CD4-positive, CD25-positive, alpha-beta regulatory T cell (primary cell): ENCODE data around the gene PRSS3. TPM values are rescaled to one million over a fixed set of nuclear protein-coding genes. Genes with fewer than 3 reads are reported as not detected.
A peak's percentile ranks its signal among the peaks of the same experiment; 100 is the strongest.
"Not testable (repeated sequence)": the region's sequence is repeated elsewhere in the genome, so short reads cannot be mapped to it uniquely, and the experiment has no call there.

Source experiments
- ATAC-seq, 2 donors: fragments of 150-1000 bp; cut with Tn5 transposase; one replicate each; pipeline ENCODE4 v1.10.0; 2021; ENCODE audit warnings: low read depth in 2 of 2, moderate number of reproducible peaks in 2 of 2, moderate library complexity in 1 of 2
- DNase-seq, 3 donors: peaks; one replicate each; pipeline versions ENCODE4 v3.0.0 to v3.0.0-alpha.2; 2012 to 2022; ENCODE audit warnings: mixed read lengths in 1 of 3
- H3K27ac ChIP-seq: one replicate; pipeline ENCODE4 v1.7.0; 2013; ENCODE audit warnings: mild to moderate bottlenecking, low read length; ENCODE audit not compliant: insufficient read depth, poor library complexity, severe bottlenecking
- H3K27me3 ChIP-seq: one replicate; pipeline ENCODE4 v1.7.0; 2013; ENCODE audit warnings: low read length; ENCODE audit not compliant: control insufficient read depth, insufficient read depth
- H3K36me3 ChIP-seq: one replicate; pipeline ENCODE4 v1.7.0; 2013; ENCODE audit warnings: mild to moderate bottlenecking, low read length, moderate library complexity; ENCODE audit not compliant: control insufficient read depth, insufficient read depth
- H3K4me1 ChIP-seq: 2 replicates; pipeline ENCODE4 v1.7.0; 2013; ENCODE audit warnings: mild to moderate bottlenecking, low read length; ENCODE audit not compliant: insufficient read depth, control insufficient read depth, poor library complexity, severe bottlenecking
- H3K4me3 ChIP-seq: one replicate; pipeline ENCODE4 v1.7.0; 2013; ENCODE audit warnings: low read depth, mild to moderate bottlenecking, low read length, moderate library complexity
- H3K9me3 ChIP-seq, 2 experiments: 1 replicate in 1 of 2; 2 replicates in 1 of 2; pipeline ENCODE4 v1.7.0; 2013; ENCODE audit warnings: low read length in 2 of 2, mild to moderate bottlenecking in 1 of 2, moderate library complexity in 1 of 2; ENCODE audit not compliant: control insufficient read depth in 2 of 2
- H3K27ac Mint-ChIP-seq, 3 donors: one replicate each; pipeline ENCODE4 v1.8.0; 2020 to 2022; ENCODE audit warnings: mild to moderate bottlenecking in 3 of 3, mixed read lengths in 3 of 3, moderate library complexity in 2 of 3
- H3K27me3 Mint-ChIP-seq: one replicate; pipeline ENCODE4 v1.8.0; 2022; ENCODE audit warnings: mild to moderate bottlenecking, mixed read lengths
- H3K36me3 Mint-ChIP-seq: one replicate; pipeline ENCODE4 v1.8.0; 2020; ENCODE audit warnings: mixed read lengths
- H3K4me1 Mint-ChIP-seq, 4 donors: one replicate each; pipeline ENCODE4 v1.8.0; 2020 to 2022; ENCODE audit warnings: mixed read lengths in 4 of 4, mild to moderate bottlenecking in 1 of 4
- H3K4me3 Mint-ChIP-seq, 4 donors: one replicate each; pipeline ENCODE4 v1.8.0; 2020 to 2022; ENCODE audit warnings: mild to moderate bottlenecking in 4 of 4, mixed read lengths in 4 of 4, moderate library complexity in 3 of 4
- H3K9me3 Mint-ChIP-seq, 7 donors: one replicate each; pipeline ENCODE4 v1.8.0; 2020 to 2022; ENCODE audit warnings: mixed read lengths in 7 of 7, mild to moderate bottlenecking in 3 of 7, moderate library complexity in 2 of 7
- polyA plus RNA-seq, 4 donors: library from polyadenylated mRNA; unstranded; fragments of 300-500 nt; fragmentation: Illumina TruSeq; gene quantifications; one replicate each; pipeline ENCODE4 v1.2.3, GENCODE V29; 2021
- total RNA-seq: library from RNA; stranded (reverse); gene quantifications from one replicate; pipeline ENCODE4 v1.2.3, GENCODE V29; 2022

PRSS3 gene
- not detected for total RNA-seq
- polyA plus RNA-seq: not detected

DNA sequence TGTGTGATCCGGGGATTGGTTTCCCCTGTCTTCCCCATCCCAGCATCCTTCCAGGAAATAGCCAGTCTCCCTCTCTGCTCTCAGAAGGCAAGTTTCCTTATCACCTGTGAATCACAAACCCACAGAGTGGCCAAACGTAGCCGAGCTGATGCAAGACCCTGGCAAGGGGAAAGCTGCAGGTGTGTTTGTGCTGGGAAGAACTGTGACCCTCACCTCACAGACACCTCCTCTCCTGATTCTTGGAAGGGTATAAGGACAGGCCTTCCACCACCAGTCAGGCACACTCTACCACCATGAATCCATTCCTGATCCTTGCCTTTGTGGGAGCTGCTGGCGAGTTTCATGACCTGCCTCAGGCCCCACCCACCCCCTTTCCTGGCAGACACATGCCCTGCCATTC is at the start of gene PRSS3:
TSS of gene PRSS3 (plus strand) at position 281 of the 400 bp plus-strand sequence. CDS start at position 294, 13 bp downstream.
- Histone ChIP-seq H3K4me1 (no peaks in the 10 kb centered on the region), H3K36me3 (no peaks in the 10 kb centered on the region), H3K27me3 (peaks cover 4% of the 10 kb centered on the region), H3K4me3 (no peak within 1 kb of the TSS), H3K9me3 (no peaks in the 10 kb centered on the region), H3K27ac (no peak within 1 kb of the TSS)
- peaks cover 31% of the 10 kb centered on the region for H3K27me3 Mint-ChIP-seq
- peaks cover 0 to 2% (median 0%) of the 10 kb centered on the region in 7 donors for H3K9me3 Mint-ChIP-seq
- DNase-seq (no peak), ATAC-seq (no peak)
- no peak within 1 kb of the TSS for H3K4me3 Mint-ChIP-seq
- no peaks in the 10 kb centered on the region for H3K36me3 Mint-ChIP-seq
- H3K27ac Mint-ChIP-seq: no peak within 1 kb of the TSS
- H3K4me1 Mint-ChIP-seq: no peaks in the 10 kb centered on the region

- H3K27me3 Mint-ChIP-seq: peaks cover 67% of the 10 kb centered on the region
- H3K36me3 Mint-ChIP-seq: no peaks in the 10 kb centered on the region
- Histone ChIP-seq H3K27me3 (peaks cover 24% of the 10 kb centered on the region), H3K9me3 (no peaks in the 10 kb centered on the region), H3K27ac (no peak overlapping the region), H3K4me3 (no peak overlapping the region), H3K4me1 (no peaks in the 10 kb centered on the region), H3K36me3 (no peaks in the 10 kb centered on the region)
- peaks cover 0 to 3% (median 0%) of the 10 kb centered on the region in 7 donors for H3K9me3 Mint-ChIP-seq
- ATAC-seq (peak in 1 of 2 donors; percentile 24), DNase-seq (peak in 2 of 3 donors; percentile 2 to 9)
- peak overlapping the region in 3 of 4 donors; percentile 58 to 75 (median 59) for H3K4me3 Mint-ChIP-seq
- H3K4me1 Mint-ChIP-seq: peaks cover 0 to 11% (median 9%) of the 10 kb centered on the region in 4 donors
- H3K27ac Mint-ChIP-seq: peak overlapping the region in 1 of 3 donors; percentile 36
Measured at GRCh38 chr9:33748633-33749304, 46.6 kb upstream of the PRSS3 start.

- Mint-ChIP-seq H3K27ac (peak overlapping the region in 1 of 3 donors; percentile 36), H3K27me3 (peaks cover 71% of the 10 kb centered on the region), H3K4me3 (peak overlapping the region in 3 of 4 donors; percentile 58 to 75 (median 59)), H3K4me1 (peaks cover 0 to 11% (median 9%) of the 10 kb centered on the region in 4 donors)
- ATAC-seq, H3K4me3 ChIP-seq, H3K9me3 Mint-ChIP-seq, H3K36me3 Mint-ChIP-seq, H3K9me3 ChIP-seq, H3K27ac ChIP-seq, H3K36me3 ChIP-seq, H3K4me1 ChIP-seq: not testable (repeated sequence)
- H3K27me3 ChIP-seq: peaks cover 24% of the 10 kb centered on the region
- DNase-seq: peak in 1 of 3 donors; percentile 19
Measured at GRCh38 chr9:33749305-33749654, 46.1 kb upstream of the PRSS3 start.

DNA sequence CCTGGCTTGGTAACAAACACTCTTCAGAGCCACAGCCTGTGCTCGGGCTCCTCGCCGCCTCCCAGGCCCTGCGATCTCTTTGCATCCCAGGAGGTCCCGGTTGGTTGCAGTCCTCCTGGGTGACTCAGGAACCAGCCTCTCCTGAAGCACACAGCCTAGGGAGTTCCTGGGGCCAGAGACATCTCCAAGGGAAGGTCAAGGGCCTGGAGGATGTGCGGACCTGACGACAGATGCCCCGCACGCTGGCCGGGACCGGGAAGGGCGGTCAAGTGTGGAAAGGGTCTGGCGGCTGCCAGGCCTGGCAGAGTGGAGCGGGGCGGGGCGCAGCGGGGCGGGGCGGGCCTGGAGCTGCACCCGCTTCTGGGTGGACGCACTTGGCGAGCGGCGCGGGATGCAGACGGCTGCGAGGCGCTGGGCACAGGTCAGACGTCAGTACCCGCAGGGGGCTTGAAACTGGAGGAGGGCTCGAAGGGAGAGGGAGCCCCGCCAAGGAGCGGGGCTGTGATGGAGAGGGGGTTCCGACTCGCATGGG is 45.0 kb upstream of the PRSS3 start:
- no peaks in the 10 kb centered on the region for H3K4me1 ChIP-seq
- peaks cover 31% of the 10 kb centered on the region for H3K27me3 ChIP-seq
- H3K27ac ChIP-seq: no peak overlapping the region
- H3K36me3 ChIP-seq: no peaks in the 10 kb centered on the region
- H3K4me3 ChIP-seq: no peak overlapping the region
- DNase-seq: no peak
- Mint-ChIP-seq H3K4me1 (peaks cover 0 to 11% (median 9%) of the 10 kb centered on the region in 4 donors), H3K9me3 (peaks cover 0 to 3% (median 0%) of the 10 kb centered on the region in 7 donors), H3K27me3 (peaks cover 80% of the 10 kb centered on the region), H3K4me3 (peak overlapping the region in 2 of 4 donors; percentile 12 to 49), H3K27ac (no peak overlapping the region), H3K36me3 (no peaks in the 10 kb centered on the region)
- no peaks in the 10 kb centered on the region for H3K9me3 ChIP-seq
- no peak for ATAC-seq

DNA sequence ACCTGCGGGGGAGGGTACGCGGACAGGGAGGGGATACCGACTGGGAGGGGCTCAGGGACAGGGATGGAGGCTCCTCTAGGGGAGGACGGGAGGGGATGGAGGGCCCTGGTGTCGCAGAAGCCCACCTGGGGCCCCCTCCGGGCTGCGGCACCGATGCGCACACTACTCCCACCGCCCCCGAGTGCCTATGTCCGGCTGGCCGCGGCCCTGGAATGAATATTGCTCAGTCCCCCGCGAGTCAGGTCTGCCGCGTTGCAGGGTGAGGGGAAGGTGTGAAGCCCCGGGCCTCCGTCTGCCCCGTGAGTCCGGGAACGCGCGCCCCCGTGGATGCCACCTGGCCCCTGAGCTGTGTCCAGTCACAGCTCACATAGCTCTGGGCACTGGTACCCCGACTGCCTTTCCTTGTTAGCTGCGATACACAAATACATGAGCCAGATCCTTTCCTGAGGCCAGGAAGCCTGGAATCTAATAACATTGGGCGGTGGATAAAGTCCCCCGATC is 44.5 kb upstream of the PRSS3 start:
- DNase-seq (no peak), ATAC-seq (no peak)
- H3K27ac ChIP-seq: no peak overlapping the region
- peaks cover 80% of the 10 kb centered on the region for H3K27me3 Mint-ChIP-seq
- H3K27me3 ChIP-seq: peaks cover 35% of the 10 kb centered on the region
- H3K36me3 Mint-ChIP-seq: no peaks in the 10 kb centered on the region
- H3K4me1 Mint-ChIP-seq: peaks cover 0 to 11% (median 9%) of the 10 kb centered on the region in 4 donors
- H3K4me1 ChIP-seq: no peaks in the 10 kb centered on the region
- H3K9me3 Mint-ChIP-seq: peaks cover 0 to 3% (median 0%) of the 10 kb centered on the region in 7 donors
- H3K4me3 ChIP-seq: no peak overlapping the region
- no peak overlapping the region for H3K4me3 Mint-ChIP-seq
- H3K9me3 ChIP-seq: no peaks in the 10 kb centered on the region
- H3K27ac Mint-ChIP-seq: no peak overlapping the region
- no peaks in the 10 kb centered on the region for H3K36me3 ChIP-seq

DNA sequence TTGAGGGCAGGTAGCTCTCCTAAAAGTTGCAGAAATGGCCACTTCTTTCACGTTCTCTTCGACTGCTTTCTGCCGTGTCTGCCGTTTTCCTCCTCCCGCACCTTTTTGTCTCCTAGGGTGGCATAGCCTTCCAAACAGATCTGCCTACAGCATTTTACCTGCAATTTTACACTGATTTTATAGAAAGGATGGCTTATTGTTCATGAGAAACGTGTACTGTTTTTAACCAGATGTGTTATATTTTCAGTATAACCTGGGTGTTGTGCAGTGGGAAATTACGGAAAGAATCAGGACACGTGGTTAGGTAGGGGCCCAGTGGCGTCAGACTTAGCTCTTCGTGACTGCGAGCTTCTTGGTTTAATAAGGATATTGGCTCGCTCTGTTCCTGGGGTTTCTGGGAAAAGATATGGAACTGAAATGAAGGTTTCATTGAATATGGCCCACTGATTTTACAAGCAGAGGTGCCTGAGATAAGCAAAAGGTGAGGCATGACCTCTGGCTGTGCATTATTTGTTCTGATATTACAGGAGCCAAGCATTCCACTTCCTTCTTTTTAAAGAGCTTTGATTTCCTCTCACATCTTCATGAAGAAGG is 43.7 kb upstream of the PRSS3 start:
- H3K36me3 ChIP-seq: no peaks in the 10 kb centered on the region

GRCh38 chr9:33752130-33752637 is 43.2 kb upstream of the PRSS3 start:
- peaks cover 0 to 4% (median 0%) of the 10 kb centered on the region in 7 donors for H3K9me3 Mint-ChIP-seq
- no peaks in the 10 kb centered on the region for H3K36me3 ChIP-seq
- no peaks in the 10 kb centered on the region for H3K36me3 Mint-ChIP-seq
- H3K9me3 ChIP-seq: no peaks in the 10 kb centered on the region
- H3K4me1 Mint-ChIP-seq: peaks cover 0 to 11% (median 9%) of the 10 kb centered on the region in 4 donors
- no peak overlapping the region for H3K4me3 Mint-ChIP-seq
- no peaks in the 10 kb centered on the region for H3K4me1 ChIP-seq
- H3K27ac Mint-ChIP-seq: no peak overlapping the region
- peaks cover 84% of the 10 kb centered on the region for H3K27me3 Mint-ChIP-seq
- H3K27me3 ChIP-seq: peaks cover 41% of the 10 kb centered on the region
- no peak overlapping the region for H3K27ac ChIP-seq
- ATAC-seq (no peak), DNase-seq (no peak)
- no peak overlapping the region for H3K4me3 ChIP-seq

More for the DNA sequence above, 43.7 kb upstream of the PRSS3 start:
- Histone ChIP-seq H3K27me3 (peaks cover 36% of the 10 kb centered on the region), H3K4me1 (no peaks in the 10 kb centered on the region), H3K4me3 (no peak overlapping the region), H3K27ac (no peak overlapping the region), H3K9me3 (no peaks in the 10 kb centered on the region)
- no peak for DNase-seq
- Mint-ChIP-seq H3K4me3 (peak overlapping the region in 1 of 4 donors; percentile 8), H3K9me3 (peaks cover 0 to 4% (median 0%) of the 10 kb centered on the region in 7 donors), H3K27ac (no peak overlapping the region), H3K4me1 (peaks cover 0 to 11% (median 9%) of the 10 kb centered on the region in 4 donors), H3K27me3 (peaks cover 80% of the 10 kb centered on the region), H3K36me3 (no peaks in the 10 kb centered on the region)
- no peak for ATAC-seq
